Measurements from ENCODE around the gene DENR.
A peak's percentile ranks its signal among the peaks of the same experiment; 100 is the strongest.
"Not testable (repeated sequence)": the region's sequence is repeated elsewhere in the genome, so short reads cannot be mapped to it uniquely, and the experiment has no call there.

Gene DENR

DNA sequence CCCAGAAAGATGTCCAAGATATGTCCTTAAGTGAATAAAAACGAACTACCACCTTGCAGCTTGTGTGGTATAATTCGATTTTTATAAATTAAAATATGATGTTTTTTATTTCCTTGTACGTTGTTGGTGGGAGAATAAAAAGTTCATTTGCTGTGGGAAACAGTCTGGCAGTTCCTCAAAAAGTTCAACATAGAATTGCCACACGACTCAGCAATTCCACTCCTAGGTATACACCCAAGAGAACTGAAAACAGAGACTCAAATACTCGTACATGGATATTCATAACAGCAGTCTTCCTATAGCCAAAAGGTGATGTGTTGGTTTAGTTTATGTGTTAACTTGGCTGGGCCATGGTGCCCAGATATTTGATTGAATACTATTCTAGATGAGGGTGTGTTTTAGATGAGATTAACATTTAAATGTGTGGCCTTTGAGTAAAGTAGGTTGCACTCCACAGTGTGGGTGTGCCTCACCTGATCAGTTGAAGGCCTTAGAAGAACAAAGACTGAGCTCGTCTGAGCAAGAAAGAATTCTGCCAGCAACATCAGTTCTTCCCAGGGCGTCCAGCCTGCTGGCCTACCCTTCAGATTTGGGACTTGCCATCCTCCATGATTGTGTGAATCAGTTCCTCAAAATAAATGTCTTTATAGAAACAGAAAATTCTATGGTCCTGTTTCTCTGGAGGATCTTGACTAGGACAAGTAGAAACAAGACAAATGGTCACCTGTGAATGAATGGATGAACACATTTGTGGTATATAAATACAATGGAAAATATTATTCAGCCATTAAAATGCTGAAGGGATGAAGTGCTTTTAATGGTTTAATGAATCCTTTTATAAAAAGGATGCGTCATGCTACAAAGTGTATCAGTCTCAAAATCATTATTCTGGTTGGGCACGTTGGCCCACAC is 5.1 kb upstream of the DENR start:
- peaks cover 4% of the 10 kb centered on the region for H3K4me1 ChIP-seq (ENCODE audit: insufficient read depth, insufficient read length)
- H3K9ac ChIP-seq (ENCODE audit: insufficient read length, low read depth): no peak overlapping the region
- H3K27me3 ChIP-seq (ENCODE audit: insufficient read depth, insufficient read length): no peaks in the 10 kb centered on the region
- TF ChIP-seq YY1 (IDR thresholded peaks at IDR 0.05; ENCODE audit: insufficient read depth, insufficient read length) (no peak), ZNF274 (IDR thresholded peaks at IDR 0.05; ENCODE audit: low read depth, low read length) (no peak), SUZ12 (IDR thresholded peaks at IDR 0.05; ENCODE audit: extremely low read depth, insufficient read depth, insufficient read length) (no peak)
- no peak for DNase-seq (ENCODE audit: low read depth, low spot score)
- no peaks in the 10 kb centered on the region; the same call in 1 of the 2 replicates for H3K9me3 ChIP-seq (ENCODE audit: insufficient read depth, low read length)
- H3K4me3 ChIP-seq (ENCODE audit: insufficient read length, low read depth): no peak overlapping the region
- H3K36me3 ChIP-seq (ENCODE audit: insufficient read depth, insufficient read length, low read length): no peaks in the 10 kb centered on the region

GRCh38 chr12:122749569-122750332 is 2.9 kb upstream of the DENR start:
- TF ChIP-seq SUZ12 (IDR thresholded peaks at IDR 0.05; ENCODE audit: extremely low read depth, insufficient read depth, insufficient read length) (no peak), ZNF274 (IDR thresholded peaks at IDR 0.05; ENCODE audit: low read depth, low read length) (no peak), YY1 (IDR thresholded peaks at IDR 0.05; ENCODE audit: insufficient read depth, insufficient read length) (no peak)
- H3K4me1 ChIP-seq (ENCODE audit: insufficient read depth, insufficient read length): peaks cover 8% of the 10 kb centered on the region
- H3K27me3 ChIP-seq (ENCODE audit: insufficient read depth, insufficient read length): no peaks in the 10 kb centered on the region
- no peak overlapping the region for H3K9ac ChIP-seq (ENCODE audit: insufficient read length, low read depth)
- H3K4me3 ChIP-seq (ENCODE audit: insufficient read length, low read depth): no peak overlapping the region
- DNase-seq (ENCODE audit: low read depth, low spot score): no peak
- H3K9me3 ChIP-seq (ENCODE audit: insufficient read depth, low read length): no peaks in the 10 kb centered on the region; the same call in 1 of the 2 replicates
- H3K36me3 ChIP-seq (ENCODE audit: insufficient read depth, insufficient read length, low read length): peaks cover 14% of the 10 kb centered on the region

DNA sequence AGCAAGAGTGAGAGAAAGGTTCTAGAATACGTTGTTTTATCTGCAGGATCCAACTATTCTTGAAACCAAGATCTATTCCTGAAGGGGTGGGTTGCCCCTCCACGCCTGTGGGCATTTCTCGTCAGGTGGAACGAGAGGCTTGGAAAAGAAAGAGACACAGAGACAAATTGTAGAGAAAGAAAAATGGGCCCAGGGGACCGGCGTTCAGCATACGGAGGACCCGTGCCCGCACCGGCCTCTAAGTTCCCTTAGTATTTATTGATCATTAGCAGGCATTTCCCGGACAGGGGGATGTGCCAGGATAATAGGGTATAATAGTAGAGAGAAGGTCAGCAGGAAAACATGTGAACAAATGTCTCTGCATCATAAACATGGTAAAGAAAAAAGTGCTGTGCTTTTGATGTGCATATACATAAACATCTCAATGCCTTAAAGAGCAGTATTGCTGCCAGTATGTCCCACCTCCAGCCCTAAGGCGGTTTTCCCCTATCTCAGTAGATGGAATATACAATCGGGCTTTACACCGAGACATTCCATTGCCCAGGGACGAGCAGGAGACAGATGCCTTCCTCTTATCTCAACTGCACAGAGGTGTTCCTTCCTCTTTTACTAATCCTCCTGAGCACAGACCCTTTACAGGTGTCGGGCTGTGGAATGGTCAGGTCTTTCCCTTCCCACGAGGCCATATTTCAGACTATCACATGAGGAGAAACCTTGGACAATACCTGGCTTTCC is 1.7 kb upstream of the DENR start:
- Histone ChIP-seq H3K4me3 (ENCODE audit: insufficient read length, low read depth) (peak overlapping the region; percentile 45), H3K9ac (ENCODE audit: insufficient read length, low read depth) (peak overlapping the region; percentile 74), H3K36me3 (ENCODE audit: insufficient read depth, insufficient read length, low read length) (peaks cover 25% of the 10 kb centered on the region)
- H3K9me3 ChIP-seq (ENCODE audit: insufficient read depth, low read length); DNase-seq (ENCODE audit: low read depth, low spot score); H3K4me1 ChIP-seq (ENCODE audit: insufficient read depth, insufficient read length); H3K27me3 ChIP-seq (ENCODE audit: insufficient read depth, insufficient read length): not testable (repeated sequence)

DNA sequence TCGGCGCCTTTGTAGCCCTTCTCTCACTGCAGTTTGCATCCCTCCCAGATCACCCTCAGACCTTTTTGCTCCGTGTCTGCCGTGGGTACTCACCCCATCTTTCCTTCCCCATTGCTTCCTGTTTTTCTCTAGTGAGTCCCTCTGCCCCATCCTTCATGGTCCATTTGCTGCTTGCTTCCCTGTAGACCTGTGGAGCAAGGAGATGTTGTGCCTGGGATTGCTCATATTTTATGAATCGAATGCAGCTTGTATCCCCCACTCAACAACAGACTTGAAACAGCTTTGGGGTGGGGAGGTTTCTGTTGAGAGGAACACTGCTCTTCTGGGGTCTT is 661 bp downstream of the DENR start:
- no peaks in the 10 kb centered on the region; the same call in 1 of the 2 replicates for H3K9me3 ChIP-seq (ENCODE audit: insufficient read depth, low read length)

GRCh38 chr12:122754790-122755189 is 2.2 kb downstream of the DENR start:
- Histone ChIP-seq H3K4me1 (ENCODE audit: insufficient read depth, insufficient read length) (peaks cover 7% of the 10 kb centered on the region), H3K4me3 (ENCODE audit: insufficient read length, low read depth) (no peak overlapping the region), H3K9ac (ENCODE audit: insufficient read length, low read depth) (no peak overlapping the region), H3K27me3 (ENCODE audit: insufficient read depth, insufficient read length) (no peaks in the 10 kb centered on the region), H3K9me3 (ENCODE audit: insufficient read depth, low read length) (no peaks in the 10 kb centered on the region; the same call in 1 of the 2 replicates), H3K36me3 (ENCODE audit: insufficient read depth, insufficient read length, low read length) (peaks cover 61% of the 10 kb centered on the region)
- TF ChIP-seq SUZ12 (IDR thresholded peaks at IDR 0.05; ENCODE audit: extremely low read depth, insufficient read depth, insufficient read length) (no peak), YY1 (IDR thresholded peaks at IDR 0.05; ENCODE audit: insufficient read depth, insufficient read length) (no peak), ZNF274 (IDR thresholded peaks at IDR 0.05; ENCODE audit: low read depth, low read length) (no peak)
- no peak for DNase-seq (ENCODE audit: low read depth, low spot score)

More for the DNA sequence above, 661 bp downstream of the DENR start:
- peaks cover 48% of the 10 kb centered on the region for H3K36me3 ChIP-seq (ENCODE audit: insufficient read depth, insufficient read length, low read length)
- H3K27me3 ChIP-seq (ENCODE audit: insufficient read depth, insufficient read length): no peaks in the 10 kb centered on the region
- no peak for TF ChIP-seq SUZ12 (IDR thresholded peaks at IDR 0.05; ENCODE audit: extremely low read depth, insufficient read depth, insufficient read length)
- no peak for TF ChIP-seq ZNF274 (IDR thresholded peaks at IDR 0.05; ENCODE audit: low read depth, low read length)
- no peak for TF ChIP-seq YY1 (IDR thresholded peaks at IDR 0.05; ENCODE audit: insufficient read depth, insufficient read length)
- peak overlapping the region; percentile 96 for H3K4me3 ChIP-seq (ENCODE audit: insufficient read length, low read depth)
- peak overlapping the region; percentile 99 for H3K9ac ChIP-seq (ENCODE audit: insufficient read length, low read depth)
- DNase-seq (ENCODE audit: low read depth, low spot score): no peak
- peaks cover 8% of the 10 kb centered on the region for H3K4me1 ChIP-seq (ENCODE audit: insufficient read depth, insufficient read length)

GRCh38 chr12:122757568-122757967 is 4.9 kb downstream of the DENR start:
- peaks cover 5% of the 10 kb centered on the region for H3K4me1 ChIP-seq (ENCODE audit: insufficient read depth, insufficient read length)
- no peak overlapping the region for H3K9ac ChIP-seq (ENCODE audit: insufficient read length, low read depth)
- H3K9me3 ChIP-seq (ENCODE audit: insufficient read depth, low read length): no peaks in the 10 kb centered on the region
- H3K27me3 ChIP-seq (ENCODE audit: insufficient read depth, insufficient read length): no peaks in the 10 kb centered on the region
- peaks cover 83% of the 10 kb centered on the region for H3K36me3 ChIP-seq (ENCODE audit: insufficient read depth, insufficient read length, low read length)
- no peak overlapping the region for H3K4me3 ChIP-seq (ENCODE audit: insufficient read length, low read depth)
- DNase-seq (ENCODE audit: low read depth, low spot score): no peak
- TF ChIP-seq YY1 (IDR thresholded peaks at IDR 0.05; ENCODE audit: insufficient read depth, insufficient read length): no peak
- TF ChIP-seq SUZ12 (IDR thresholded peaks at IDR 0.05; ENCODE audit: extremely low read depth, insufficient read depth, insufficient read length): no peak
- no peak for TF ChIP-seq ZNF274 (IDR thresholded peaks at IDR 0.05; ENCODE audit: low read depth, low read length)

GRCh38 chr12:122785503-122785902 is 32.9 kb downstream of the DENR start:
- H3K4me1 ChIP-seq (ENCODE audit: insufficient read depth, insufficient read length): no peaks in the 10 kb centered on the region
- no peak overlapping the region for H3K4me3 ChIP-seq (ENCODE audit: insufficient read length, low read depth)
- no peaks in the 10 kb centered on the region for H3K9me3 ChIP-seq (ENCODE audit: insufficient read depth, low read length)
- TF ChIP-seq ZNF274 (IDR thresholded peaks at IDR 0.05; ENCODE audit: low read depth, low read length): no peak
- no peak for TF ChIP-seq SUZ12 (IDR thresholded peaks at IDR 0.05; ENCODE audit: extremely low read depth, insufficient read depth, insufficient read length)
- no peak for TF ChIP-seq YY1 (IDR thresholded peaks at IDR 0.05; ENCODE audit: insufficient read depth, insufficient read length)
- DNase-seq (ENCODE audit: low read depth, low spot score): no peak
- no peak overlapping the region for H3K9ac ChIP-seq (ENCODE audit: insufficient read length, low read depth)
- no peaks in the 10 kb centered on the region for H3K27me3 ChIP-seq (ENCODE audit: insufficient read depth, insufficient read length)
- H3K36me3 ChIP-seq (ENCODE audit: insufficient read depth, insufficient read length, low read length): no peaks in the 10 kb centered on the region

All from NT2/D1 (cell line).